Vagina (tissue), 2 donors: ENCODE data around the gene THRA. TPM values are rescaled to one million over a fixed set of nuclear protein-coding genes. Genes with fewer than 3 reads are reported as not detected.

Source experiments
- DNase-seq, 2 donors: peaks; one replicate each; pipeline ENCODE4 v3.0.0-alpha.2; 2017; ENCODE audit errors: extremely low spot score in 2 of 2
- H3K27ac ChIP-seq: fragments of 200-600 bp; sonication (generic); one replicate; pipeline ENCODE4 v1.5.1; 2019
- H3K27me3 ChIP-seq: fragments of 200-600 bp; sonication (generic); one replicate; pipeline ENCODE4 v1.5.1; 2019
- H3K36me3 ChIP-seq, 2 donors: fragments of 200-600 bp; sonication (generic); one replicate each; pipeline ENCODE4 v1.5.1; 2017 to 2019
- H3K4me1 ChIP-seq: fragments of 200-600 bp; sonication (generic); one replicate; pipeline ENCODE4 v1.5.1; 2019
- H3K4me3 ChIP-seq, 2 donors: fragments of 200-600 bp; sonication (generic); 1 replicate in 1 of 2; 2 replicates in 1 of 2; pipeline ENCODE4 v1.5.1; 2016 to 2019
- H3K9me3 ChIP-seq: fragments of 200-600 bp; sonication (generic); one replicate; pipeline ENCODE4 v1.5.1; 2019
- CTCF ChIP-seq, 3 experiments: fragments of 450-650 bp in 2 of 3; fragments of 200-600 bp in 1 of 3; sonication (generic) in 1 of 3; IDR thresholded peaks; one replicate each; pipeline ENCODE4 v1.5.1; 2017 to 2019; ENCODE audit warnings: antibody characterized with exemption in 3 of 3, mild to moderate bottlenecking in 2 of 3, moderate library complexity in 2 of 3
- POLR2A ChIP-seq, 2 donors: fragments of 450-650 bp; IDR thresholded peaks; one replicate each; pipeline ENCODE4 v1.6.1; 2017; ENCODE audit warnings: antibody characterized with exemption in 2 of 2, mild to moderate bottlenecking in 2 of 2, moderate library complexity in 2 of 2
- POLR2AphosphoS5 ChIP-seq, 2 donors: sonication (generic); formaldehyde crosslinking; IDR thresholded peaks; one replicate each; pipeline ENCODE4 v1.9.0; 2017; ENCODE audit warnings: antibody characterized with exemption in 2 of 2, mild to moderate bottlenecking in 2 of 2, low read depth in 1 of 2; ENCODE audit not compliant: insufficient read depth in 1 of 2
- intact Hi-C: fragments of 100-400 bp; cut with DNase I; formaldehyde crosslinking; loops from one replicate; pipeline ENCODE4 v1.15.1; 2023
- total RNA-seq: library from RNA; depleted of rRNA; stranded (reverse); fragments of >200 nt; gene quantifications from one replicate; pipeline ENCODE4 v1.2.3, GENCODE V29; 2016

The THRA gene
- total RNA-seq, 1 donor from 2014 or later = 40.3 TPM

GRCh38 chr17:40024901-40025300, 37.9 kb upstream of the THRA start:
- Histone ChIP-seq H3K27ac (peak overlapping the region; percentile 89), H3K27me3 (no peaks in the 10 kb centered on the region), H3K4me3 (no peak overlapping the region), H3K4me1 (peaks cover 75% of the 10 kb centered on the region), H3K36me3 (peaks cover 0 to 40% of the 10 kb centered on the region in 2 donors), H3K9me3 (no peaks in the 10 kb centered on the region)
- intact Hi-C loops = no loop called here
- DNase-seq = no peak
- TF ChIP-seq POLR2AphosphoS5 (IDR thresholded peaks at IDR 0.05; ENCODE audit: insufficient read depth in 1 of 2, low read depth in 1 of 2) = no peak
- TF ChIP-seq CTCF (IDR thresholded peaks at IDR 0.05) = no peak
- no peak for TF ChIP-seq POLR2A (IDR thresholded peaks at IDR 0.05)

DNA sequence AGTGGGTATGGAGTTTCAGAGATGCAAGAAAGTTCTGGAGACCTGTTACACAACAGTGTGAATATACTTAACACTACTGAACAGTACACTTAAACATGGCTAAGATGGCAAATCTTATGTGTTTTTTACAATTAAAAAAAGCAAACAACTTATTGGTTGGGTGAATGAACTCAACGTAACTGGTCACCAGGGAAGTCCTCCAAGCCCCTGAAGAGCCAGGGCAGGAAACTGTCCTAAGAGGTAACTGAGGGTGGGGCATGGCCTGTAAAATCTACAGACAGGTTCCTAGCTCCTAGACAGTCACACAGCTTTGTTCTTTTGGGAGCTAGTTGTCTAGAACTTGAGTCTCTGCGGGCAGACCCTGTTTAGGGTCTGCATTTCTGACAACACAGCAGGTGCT, 37.2 kb upstream of the THRA start:
- peak overlapping the region; percentile 37 for H3K27ac ChIP-seq
- H3K4me3 ChIP-seq = no peak overlapping the region
- intact Hi-C loops = no loop called here
- H3K27me3 ChIP-seq = no peaks in the 10 kb centered on the region
- peaks cover 0 to 40% of the 10 kb centered on the region in 2 donors for H3K36me3 ChIP-seq
- DNase-seq = no peak
- peaks cover 69% of the 10 kb centered on the region for H3K4me1 ChIP-seq
- H3K9me3 ChIP-seq = no peaks in the 10 kb centered on the region
- TF ChIP-seq POLR2A (IDR thresholded peaks at IDR 0.05) = no peak
- TF ChIP-seq POLR2AphosphoS5 (IDR thresholded peaks at IDR 0.05; ENCODE audit: insufficient read depth in 1 of 2, low read depth in 1 of 2) = no peak
- no peak for TF ChIP-seq CTCF (IDR thresholded peaks at IDR 0.05)

GRCh38 chr17:40025991-40026815, 36.6 kb upstream of the THRA start:
- H3K27me3 ChIP-seq = no peaks in the 10 kb centered on the region
- peaks cover 0 to 47% of the 10 kb centered on the region in 2 donors for H3K36me3 ChIP-seq
- H3K4me3 ChIP-seq = no peak overlapping the region
- peaks cover 62% of the 10 kb centered on the region for H3K4me1 ChIP-seq
- intact Hi-C loops = no loop called here
- H3K9me3 ChIP-seq = no peaks in the 10 kb centered on the region
- no peak for TF ChIP-seq CTCF (IDR thresholded peaks at IDR 0.05)
- TF ChIP-seq POLR2AphosphoS5 (IDR thresholded peaks at IDR 0.05; ENCODE audit: insufficient read depth in 1 of 2, low read depth in 1 of 2) = no peak
- no peak for TF ChIP-seq POLR2A (IDR thresholded peaks at IDR 0.05)
- peak overlapping the region; percentile 37 for H3K27ac ChIP-seq
- no peak for DNase-seq

DNA sequence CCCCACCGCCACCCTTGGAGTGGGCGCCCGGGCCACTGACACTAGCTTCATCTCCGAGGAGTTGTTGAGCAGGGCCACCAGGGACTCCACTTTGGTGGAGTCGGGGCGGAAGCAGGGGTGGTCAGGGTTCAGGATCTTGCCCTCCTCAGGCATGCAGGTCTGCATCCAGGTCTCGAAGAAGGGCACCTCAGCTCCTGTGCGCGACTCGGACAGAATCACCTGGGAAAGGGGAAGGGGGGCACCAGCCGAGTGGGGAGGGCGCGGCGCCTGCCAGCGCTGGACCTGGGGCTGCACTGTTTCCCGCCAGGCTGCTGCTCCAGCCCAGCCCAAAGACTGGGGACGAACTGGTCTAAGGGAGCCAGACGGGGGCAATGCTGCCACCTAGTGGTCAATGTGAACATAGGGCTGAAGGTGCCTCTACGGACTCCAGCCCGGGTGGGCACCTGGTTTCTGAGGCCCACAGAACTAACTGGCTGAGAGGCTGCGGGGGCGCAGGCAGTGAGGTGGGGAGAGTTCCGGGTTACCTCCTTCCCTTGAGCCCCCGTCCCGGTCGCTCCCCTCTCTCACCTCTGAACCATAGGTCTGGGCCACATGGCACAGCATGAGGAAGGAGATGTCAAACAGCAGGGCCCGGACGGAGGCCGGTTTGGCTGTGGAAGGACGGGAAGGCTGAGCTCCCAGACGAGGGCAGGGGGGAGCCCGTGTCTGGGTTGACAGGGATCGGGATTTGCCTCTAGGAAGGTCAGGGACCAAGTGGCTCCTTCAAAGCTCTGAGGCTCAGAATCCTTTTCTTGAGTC, 35.8 kb upstream of the THRA start:
- Histone ChIP-seq H3K36me3 (peaks cover 0 to 55% of the 10 kb centered on the region in 2 donors), H3K4me3 (no peak overlapping the region), H3K9me3 (no peaks in the 10 kb centered on the region), H3K4me1 (peaks cover 54% of the 10 kb centered on the region), H3K27me3 (no peaks in the 10 kb centered on the region), H3K27ac (peak overlapping the region; percentile 37)
- intact Hi-C loops = no loop called here
- DNase-seq = no peak
- TF ChIP-seq CTCF (IDR thresholded peaks at IDR 0.05) (peak; percentile 82 to 94 (median 87)), POLR2A (IDR thresholded peaks at IDR 0.05) (no peak), POLR2AphosphoS5 (IDR thresholded peaks at IDR 0.05; ENCODE audit: insufficient read depth in 1 of 2, low read depth in 1 of 2) (peak in 1 of 2 donors; percentile 65)
